ENCODE results near the gene TMEM72. TPM values are rescaled to one million over a fixed set of nuclear protein-coding genes. Genes with fewer than 3 reads are reported as not detected.
A peak's percentile ranks its signal among the peaks of the same experiment; 100 is the strongest.

Gene TMEM72
- total and polyA plus RNA-seq, 8 donors = 1.2 to 7.7 (median 2.4) TPM

DNA sequence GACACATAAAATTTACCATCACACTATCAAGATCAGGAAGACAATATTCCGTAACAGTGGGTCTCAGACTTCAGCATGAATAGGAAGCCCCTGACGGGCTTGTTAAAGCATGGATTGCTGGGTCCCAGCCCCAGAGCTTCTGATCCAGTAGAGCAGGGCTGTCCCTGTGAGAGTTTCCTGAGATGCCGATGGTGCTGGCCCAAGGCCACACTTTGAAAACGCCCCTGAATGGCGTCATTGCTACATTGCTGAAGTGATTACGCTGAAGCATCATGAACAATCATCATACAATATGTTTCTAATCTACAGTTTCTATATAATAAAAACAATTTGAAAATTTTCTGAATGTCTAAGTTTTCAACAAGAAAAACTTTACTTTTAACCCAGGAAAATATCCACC lies 38.0 kb upstream of the TMEM72 start:
- no peaks in the 10 kb centered on the region for H3K27me3 ChIP-seq
- no peak overlapping the region for H3K4me3 ChIP-seq
- DNase-seq = no peak
- ATAC-seq = peak in 2 of 4 donors; percentile 31 to 38
- H3K9me3 ChIP-seq = no peaks in the 10 kb centered on the region
- no peak for FAIRE-seq
- H3K36me3 ChIP-seq = no peaks in the 10 kb centered on the region
- intact Hi-C loops (cut with DNase I) = no loop called here
- 52 to 53% methylated on average over 6 of the region's 6 CpGs for WGBS, 2 donors
- peaks cover 0 to 9% (median 3%) of the 10 kb centered on the region in 3 donors for H3K4me1 ChIP-seq
- H3K27ac ChIP-seq = no peak overlapping the region
- TF ChIP-seq, protein P1, sequence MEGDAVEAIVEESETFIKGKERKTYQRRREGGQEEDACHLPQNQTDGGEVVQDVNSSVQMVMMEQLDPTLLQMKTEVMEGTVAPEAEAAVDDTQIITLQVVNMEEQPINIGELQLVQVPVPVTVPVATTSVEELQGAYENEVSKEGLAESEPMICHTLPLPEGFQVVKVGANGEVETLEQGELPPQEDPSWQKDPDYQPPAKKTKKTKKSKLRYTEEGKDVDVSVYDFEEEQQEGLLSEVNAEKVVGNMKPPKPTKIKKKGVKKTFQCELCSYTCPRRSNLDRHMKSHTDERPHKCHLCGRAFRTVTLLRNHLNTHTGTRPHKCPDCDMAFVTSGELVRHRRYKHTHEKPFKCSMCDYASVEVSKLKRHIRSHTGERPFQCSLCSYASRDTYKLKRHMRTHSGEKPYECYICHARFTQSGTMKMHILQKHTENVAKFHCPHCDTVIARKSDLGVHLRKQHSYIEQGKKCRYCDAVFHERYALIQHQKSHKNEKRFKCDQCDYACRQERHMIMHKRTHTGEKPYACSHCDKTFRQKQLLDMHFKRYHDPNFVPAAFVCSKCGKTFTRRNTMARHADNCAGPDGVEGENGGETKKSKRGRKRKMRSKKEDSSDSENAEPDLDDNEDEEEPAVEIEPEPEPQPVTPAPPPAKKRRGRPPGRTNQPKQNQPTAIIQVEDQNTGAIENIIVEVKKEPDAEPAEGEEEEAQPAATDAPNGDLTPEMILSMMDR (IDR thresholded peaks at IDR 0.05) = no peak

- DNase-seq = peak in 4 of 6 donors; percentile 38 to 65 (median 50)
- no peak for FAIRE-seq
- ATAC-seq = peak in 2 of 4 donors; percentile 52 to 57
Measured at GRCh38 chr10:44874166-44874565, 37.0 kb upstream of the TMEM72 start.

DNA sequence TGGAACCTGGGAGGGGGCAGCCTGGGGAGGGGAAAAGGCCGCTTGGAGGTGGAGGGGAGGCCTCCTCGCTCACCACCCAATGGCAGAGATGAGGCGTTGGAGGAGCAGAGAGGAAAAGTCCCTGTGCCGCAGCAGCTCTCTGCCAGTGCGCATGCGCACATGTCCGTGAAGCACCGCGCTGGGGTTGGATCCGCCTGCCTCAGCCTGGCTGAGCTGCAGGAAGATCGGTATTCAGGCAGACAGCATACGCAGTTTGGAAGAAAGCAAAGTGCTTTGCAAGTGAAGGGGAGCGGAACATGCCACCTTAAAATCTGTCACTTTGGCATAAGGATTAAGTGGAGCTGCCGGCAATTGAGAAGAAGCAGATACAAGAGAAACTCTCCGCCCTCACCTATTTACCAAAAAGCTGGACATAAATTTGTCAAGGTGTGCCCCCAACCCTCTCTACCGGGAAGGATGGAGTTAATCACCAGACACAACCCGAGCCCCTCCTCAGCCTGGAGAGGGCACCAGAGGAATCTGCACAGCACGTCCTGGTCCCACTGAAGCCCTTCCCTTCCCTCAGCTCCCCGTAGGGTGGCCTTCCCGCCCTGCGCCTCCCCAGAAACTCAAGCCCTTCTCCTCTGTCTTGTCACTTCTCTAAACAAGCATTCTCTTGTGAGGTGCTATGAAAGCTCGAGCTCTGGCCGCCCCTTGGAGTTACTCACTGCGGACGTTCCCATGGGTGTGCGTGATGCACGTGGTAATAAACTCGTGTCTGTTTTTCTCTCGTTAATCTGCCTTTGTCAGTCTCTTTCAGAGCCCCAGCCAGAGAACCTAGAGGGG lies 32.2 kb upstream of the TMEM72 start:
- H3K36me3 ChIP-seq = no peaks in the 10 kb centered on the region
- peak overlapping the region in 1 of 4 donors; percentile 31 for H3K27ac ChIP-seq
- TF ChIP-seq, protein P1 (IDR thresholded peaks at IDR 0.05) = no peak
- peak overlapping the region in 2 of 4 donors; percentile 23 to 39 for H3K4me3 ChIP-seq
- intact Hi-C loops (cut with DNase I) = no loop called here
- DNase-seq (peak; percentile 80 to 96 (median 86)), ATAC-seq (peak; percentile 73 to 93 (median 84)), FAIRE-seq (no peak)
- no peaks in the 10 kb centered on the region for H3K9me3 ChIP-seq
- H3K4me1 ChIP-seq = peaks cover 6 to 9% (median 7%) of the 10 kb centered on the region in 3 donors
- no peaks in the 10 kb centered on the region for H3K27me3 ChIP-seq
- WGBS, 2 donors = 13 to 21% methylated on average over 29 of the region's 29 CpGs

More at GRCh38 chr10:44874166-44874565, 37.0 kb upstream of the TMEM72 start:
- no peaks in the 10 kb centered on the region for H3K9me3 ChIP-seq
- H3K4me1 ChIP-seq = peaks cover 0 to 13% (median 3%) of the 10 kb centered on the region in 3 donors
- TF ChIP-seq, protein P1 (IDR thresholded peaks at IDR 0.05) = no peak
- no peaks in the 10 kb centered on the region for H3K36me3 ChIP-seq
- WGBS, 2 donors = 5 to 13% methylated on average over 1 of the region's 1 CpG
- no peak overlapping the region for H3K4me3 ChIP-seq
- H3K27me3 ChIP-seq = no peaks in the 10 kb centered on the region
- intact Hi-C loops (cut with DNase I) = no loop called here
- no peak overlapping the region for H3K27ac ChIP-seq

DNA sequence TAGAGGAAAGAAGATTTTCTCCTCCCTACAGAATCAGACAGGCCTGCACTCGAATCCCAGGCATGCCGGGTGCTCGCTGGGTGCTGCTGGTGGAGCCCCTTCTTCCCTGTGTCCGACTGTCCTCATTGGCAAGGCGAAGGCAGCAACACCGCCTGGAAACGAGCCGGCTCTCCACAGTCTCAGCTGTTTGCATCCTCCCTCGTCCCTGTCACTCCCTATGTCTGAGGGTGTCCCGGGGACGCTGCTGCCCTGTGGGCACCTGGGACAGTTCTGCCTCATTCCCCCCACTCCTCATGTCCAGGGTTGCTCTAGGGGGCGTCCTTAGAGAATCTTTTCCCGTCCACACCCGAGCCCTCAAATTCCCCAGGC lies 31.6 kb upstream of the TMEM72 start:
- Histone ChIP-seq H3K4me3 (no peak overlapping the region), H3K27ac (no peak overlapping the region), H3K36me3 (no peaks in the 10 kb centered on the region), H3K27me3 (no peaks in the 10 kb centered on the region), H3K4me1 (peaks cover 4 to 9% (median 6%) of the 10 kb centered on the region in 3 donors), H3K9me3 (no peaks in the 10 kb centered on the region)
- 72 to 79% methylated on average over 14 of the region's 14 CpGs for WGBS, 2 donors
- DNase-seq (no peak), ATAC-seq (no peak), FAIRE-seq (no peak)
- TF ChIP-seq, protein P1 (IDR thresholded peaks at IDR 0.05) = no peak
- intact Hi-C loops (cut with DNase I) = no loop called here
